Mesendoderm (in vitro differentiated cells): Measurements from ENCODE around the gene PXMP4.
A peak's percentile ranks its signal among the peaks of the same experiment; 100 is the strongest.

Source experiments
- DNase-seq: peaks from one replicate; pipeline ENCODE4 v3.0.0; 2013
- H2AK5ac ChIP-seq: 2 replicates; pipeline ENCODE4 v1.6.1; 2013; ENCODE audit warnings: low read length, inconsistent platforms
- H2BK120ac ChIP-seq: 2 replicates; pipeline ENCODE4 v1.6.1; 2013; ENCODE audit warnings: low read depth, mild to moderate bottlenecking, low read length, moderate library complexity, mixed read lengths
- H2BK15ac ChIP-seq: replicated peaks from 2 replicates; pipeline ENCODE4 v1.6.1; 2013; ENCODE audit warnings: low read depth, mild to moderate bottlenecking, moderate library complexity
- H2BK5ac ChIP-seq: 2 replicates; pipeline ENCODE4 v1.6.1; 2013; ENCODE audit warnings: low read length, inconsistent platforms
- H3K18ac ChIP-seq: 2 replicates; pipeline ENCODE4 v1.6.1; 2013; ENCODE audit warnings: mild to moderate bottlenecking, low read length, mixed read lengths
- H3K23ac ChIP-seq: one replicate; pipeline ENCODE4 v1.6.1; 2013; ENCODE audit warnings: low read length
- H3K27ac ChIP-seq: 2 replicates; pipeline ENCODE4 v1.5.1; 2013; ENCODE audit warnings: low read depth, mild to moderate bottlenecking, inconsistent platforms, low read length, moderate library complexity
- H3K27me3 ChIP-seq: 2 replicates; pipeline ENCODE4 v1.6.1; 2013; ENCODE audit warnings: low read length, control low read depth, mild to moderate bottlenecking, inconsistent platforms; ENCODE audit not compliant: insufficient read depth, poor library complexity
- H3K36me3 ChIP-seq: 2 replicates; pipeline ENCODE4 v1.6.1; 2013; ENCODE audit warnings: low read length, inconsistent platforms; ENCODE audit not compliant: control insufficient read depth, insufficient read depth
- H3K4ac ChIP-seq: one replicate; pipeline ENCODE4 v1.6.1; 2013; ENCODE audit warnings: low read depth, mild to moderate bottlenecking, low read length, moderate library complexity
- H3K4me1 ChIP-seq: 2 replicates; pipeline ENCODE4 v1.6.1; 2013; ENCODE audit warnings: low read depth, low read length, inconsistent platforms; ENCODE audit not compliant: control insufficient read depth
- H3K4me2 ChIP-seq: 2 replicates; pipeline ENCODE4 v1.6.1; 2013; ENCODE audit warnings: low read length
- H3K4me3 ChIP-seq: 2 replicates; pipeline ENCODE4 v1.5.1; 2013; ENCODE audit warnings: mild to moderate bottlenecking, low read length
- H3K56ac ChIP-seq: one replicate; pipeline ENCODE4 v1.6.1; 2013; ENCODE audit warnings: low read length
- H3K79me1 ChIP-seq: 2 replicates; pipeline ENCODE4 v1.6.1; 2013; ENCODE audit warnings: low read length, inconsistent platforms
- H3K79me2 ChIP-seq: 2 replicates; pipeline ENCODE4 v1.6.1; 2013; ENCODE audit warnings: mild to moderate bottlenecking, low read length; ENCODE audit not compliant: control insufficient read depth, insufficient read depth
- H3K9ac ChIP-seq: 2 replicates; pipeline ENCODE4 v1.6.1; 2013; ENCODE audit warnings: low read length, inconsistent platforms
- H4K5ac ChIP-seq: one replicate; pipeline ENCODE4 v1.6.1; 2013; ENCODE audit warnings: low read length
- H4K8ac ChIP-seq: one replicate; pipeline ENCODE4 v1.6.1; 2013; ENCODE audit warnings: low read depth, mild to moderate bottlenecking, control low read depth, low read length, moderate library complexity
- WGBS: extraction: QIAGEN DNeasy Blood & Tissue Kit; methylation state at CpG from one replicate; pipeline ENCODE4 v1.1.7; 2013; ENCODE audit warnings: low lambda C conversion rate, missing lambda C conversion rate; ENCODE audit not compliant: insufficient coverage; ENCODE audit errors: extremely low coverage; 5-methylcytosine and 5-hydroxymethylcytosine counted together

Gene PXMP4

GRCh38 chr20:33725607-33726264 lies 5.6 kb upstream of the PXMP4 start:
- H2BK120ac ChIP-seq, result no peak overlapping the region
- no peak overlapping the region for H3K56ac ChIP-seq
- no peak overlapping the region for H3K4me3 ChIP-seq
- H3K4me1 ChIP-seq, result no peaks in the 10 kb centered on the region
- no peak overlapping the region for H2BK15ac ChIP-seq
- no peak for DNase-seq
- H3K79me2 ChIP-seq, result no peaks in the 10 kb centered on the region
- H3K27ac ChIP-seq, result no peak overlapping the region
- H3K79me1 ChIP-seq, result no peaks in the 10 kb centered on the region
- H3K9ac ChIP-seq, result no peak overlapping the region
- H2BK5ac ChIP-seq, result no peak overlapping the region
- H3K27me3 ChIP-seq, result no peaks in the 10 kb centered on the region
- H4K5ac ChIP-seq, result no peak overlapping the region
- H3K23ac ChIP-seq, result no peak overlapping the region
- H3K18ac ChIP-seq, result no peak overlapping the region
- no peaks in the 10 kb centered on the region for H3K36me3 ChIP-seq
- H4K8ac ChIP-seq, result no peak overlapping the region
- no peak overlapping the region for H3K4me2 ChIP-seq
- no peak overlapping the region for H2AK5ac ChIP-seq
- H3K4ac ChIP-seq, result no peak overlapping the region
- no CpG with 5 or more reads among the region's 7 CpGs for WGBS

DNA sequence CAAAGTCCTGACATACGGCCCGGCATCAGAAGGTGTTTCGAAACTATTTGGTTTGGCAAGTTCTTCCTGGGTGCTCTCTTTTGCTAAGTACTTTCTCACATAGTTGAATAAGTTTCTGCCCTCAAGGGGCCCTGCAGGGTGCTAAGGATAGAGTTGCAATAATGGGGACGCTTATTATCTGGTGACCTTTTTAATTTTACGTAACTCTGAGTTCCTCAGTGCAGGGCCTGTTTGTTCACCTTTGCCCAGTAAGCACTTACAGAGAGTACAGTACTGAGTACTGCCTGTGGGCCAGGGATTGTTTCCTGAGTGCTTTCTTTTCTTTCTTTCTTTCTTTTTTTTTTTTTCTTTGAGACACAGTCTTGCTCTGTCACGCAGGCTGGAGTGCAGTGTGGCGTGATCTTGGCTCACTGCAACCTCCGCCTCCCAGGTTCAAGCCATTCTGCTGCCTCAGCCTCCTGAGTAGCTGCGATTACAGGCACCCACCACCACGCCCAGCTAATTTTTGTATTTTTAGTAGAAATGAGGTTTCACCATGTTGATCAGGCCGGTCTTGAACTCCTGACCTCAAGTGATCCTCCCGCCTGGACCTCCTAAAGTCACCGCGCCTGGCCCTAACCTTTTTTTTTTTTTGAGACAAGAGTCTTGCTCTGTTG lies 4.5 kb upstream of the PXMP4 start:
- H3K4me3 ChIP-seq, result no peak overlapping the region
- no peak overlapping the region for H2AK5ac ChIP-seq
- H3K4me1 ChIP-seq, result no peaks in the 10 kb centered on the region
- H3K18ac ChIP-seq, result no peak overlapping the region
- no peak overlapping the region for H2BK5ac ChIP-seq
- no peaks in the 10 kb centered on the region for H3K27me3 ChIP-seq
- H4K8ac ChIP-seq, result no peak overlapping the region
- no peak overlapping the region for H3K23ac ChIP-seq
- no peak overlapping the region for H3K9ac ChIP-seq
- H3K4me2 ChIP-seq, result no peak overlapping the region
- no peak for DNase-seq
- H4K5ac ChIP-seq, result no peak overlapping the region
- H2BK120ac ChIP-seq, result no peak overlapping the region
- H3K79me2 ChIP-seq, result no peaks in the 10 kb centered on the region
- no peak overlapping the region for H3K4ac ChIP-seq
- H3K27ac ChIP-seq, result no peak overlapping the region
- no peaks in the 10 kb centered on the region for H3K36me3 ChIP-seq
- no CpG with 5 or more reads among the region's 14 CpGs for WGBS
- no peak overlapping the region for H2BK15ac ChIP-seq
- no peak overlapping the region for H3K56ac ChIP-seq
- H3K79me1 ChIP-seq, result no peaks in the 10 kb centered on the region

DNA sequence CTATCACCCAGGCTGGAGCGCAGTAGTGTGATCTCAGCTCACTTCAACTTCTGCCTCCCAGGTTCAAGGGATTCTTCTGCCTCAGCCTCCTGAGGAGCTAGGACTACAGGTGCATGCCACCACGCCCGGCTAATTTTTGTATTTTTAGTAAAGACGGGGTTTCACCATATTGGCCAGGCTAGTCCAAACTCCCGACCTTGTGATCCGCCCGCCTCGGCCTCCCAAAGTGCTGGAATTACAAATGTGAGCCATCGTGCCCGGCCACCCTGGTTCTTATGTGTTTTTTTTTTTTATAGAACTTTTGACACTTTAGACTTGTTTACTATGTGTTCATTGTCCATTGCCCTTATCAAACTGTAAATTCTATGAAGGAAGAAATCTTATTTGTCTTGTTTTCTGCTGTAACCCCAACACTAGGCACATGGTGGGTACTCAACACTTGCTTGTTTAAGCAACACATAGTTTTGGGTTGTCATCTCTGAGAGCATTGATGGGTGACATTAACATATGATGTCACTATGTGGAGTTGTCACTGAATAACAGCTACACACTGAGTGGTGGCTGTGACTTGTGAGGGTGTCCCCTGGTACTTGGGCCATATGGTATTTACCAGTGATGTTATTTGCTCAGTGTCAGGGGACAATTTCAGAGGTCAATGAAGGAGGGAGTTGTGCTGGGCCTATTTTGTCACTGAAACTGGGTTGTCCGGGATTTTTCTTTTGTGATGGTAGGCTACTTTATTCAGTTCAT lies 1.5 kb upstream of the PXMP4 start:
- WGBS, result no CpG with 5 or more reads among the region's 11 CpGs
- Histone ChIP-seq H3K23ac (no peak overlapping the region), H2BK120ac (no peak overlapping the region)

DNA sequence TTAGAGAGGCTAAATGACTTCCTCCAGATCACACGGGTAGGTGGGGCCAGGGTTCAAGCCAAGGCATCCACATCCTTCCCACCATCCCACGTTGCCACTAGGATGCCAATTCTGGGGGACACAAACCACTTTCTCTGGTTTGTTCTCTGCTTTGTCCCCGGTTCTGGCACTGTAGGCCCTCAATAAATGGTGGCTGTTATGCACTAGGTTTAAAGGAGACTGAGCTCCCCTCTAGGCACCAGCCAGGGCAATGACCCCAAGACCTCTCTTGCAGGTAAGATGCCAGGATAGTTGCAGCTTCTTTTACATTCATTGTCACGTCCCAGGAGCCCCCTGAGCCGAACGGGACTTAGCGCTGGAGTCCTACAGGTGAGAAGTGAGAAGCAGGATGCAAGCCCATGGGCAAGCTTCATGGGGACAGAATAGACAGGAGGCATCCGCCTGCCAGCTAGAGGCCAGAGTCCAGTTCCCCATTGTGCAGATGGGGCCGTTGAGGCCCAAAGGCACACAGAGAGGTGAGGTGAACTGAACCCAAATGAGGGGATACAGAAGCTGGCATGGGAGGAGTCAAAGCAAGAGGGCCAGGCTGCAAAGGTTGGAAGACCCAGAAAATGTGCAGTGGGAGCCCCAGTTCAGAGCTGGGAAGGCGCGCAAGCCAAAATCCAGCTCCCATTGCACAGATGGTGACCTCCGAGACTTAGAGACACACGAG lies 677 bp downstream of the PXMP4 start:
- no peak overlapping the region for H3K18ac ChIP-seq
- peak overlapping the region; percentile 39 for H3K4me3 ChIP-seq
- H3K27ac ChIP-seq, result no peak overlapping the region
- no peak overlapping the region for H4K8ac ChIP-seq
- no peaks in the 10 kb centered on the region for H3K79me2 ChIP-seq
- H4K5ac ChIP-seq, result no peak overlapping the region
- H3K4me1 ChIP-seq, result no peaks in the 10 kb centered on the region
- no peak overlapping the region for H2BK5ac ChIP-seq
- peak; percentile 12 for DNase-seq
- H2AK5ac ChIP-seq, result no peak overlapping the region
- peak overlapping the region; percentile 84 for H3K56ac ChIP-seq
- H3K4ac ChIP-seq, result no peak overlapping the region
- no peaks in the 10 kb centered on the region for H3K27me3 ChIP-seq
- H3K9ac ChIP-seq, result peak overlapping the region; percentile 52
- no CpG with 5 or more reads among the region's 13 CpGs for WGBS
- no peak overlapping the region for H2BK120ac ChIP-seq
- H3K23ac ChIP-seq, result no peak overlapping the region
- H3K4me2 ChIP-seq, result peak overlapping the region; percentile 52
- H3K36me3 ChIP-seq, result no peaks in the 10 kb centered on the region
- H2BK15ac ChIP-seq, result no peak overlapping the region
- H3K79me1 ChIP-seq, result no peaks in the 10 kb centered on the region

More for the DNA sequence above, 1.5 kb upstream of the PXMP4 start:
- H3K27me3 ChIP-seq, result no peaks in the 10 kb centered on the region
- no peak overlapping the region for H3K9ac ChIP-seq
- H3K4me1 ChIP-seq, result no peaks in the 10 kb centered on the region
- no peaks in the 10 kb centered on the region for H3K79me1 ChIP-seq
- H2AK5ac ChIP-seq, result no peak overlapping the region
- H3K56ac ChIP-seq, result no peak overlapping the region
- no peaks in the 10 kb centered on the region for H3K79me2 ChIP-seq
- no peak overlapping the region for H3K18ac ChIP-seq
- H3K27ac ChIP-seq, result no peak overlapping the region
- no peak overlapping the region for H4K5ac ChIP-seq
- H3K4me3 ChIP-seq, result no peak overlapping the region
- H4K8ac ChIP-seq, result no peak overlapping the region
- no peak overlapping the region for H2BK15ac ChIP-seq
- H3K4ac ChIP-seq, result no peak overlapping the region
- no peak for DNase-seq
- no peaks in the 10 kb centered on the region for H3K36me3 ChIP-seq
- no peak overlapping the region for H3K4me2 ChIP-seq
- no peak overlapping the region for H2BK5ac ChIP-seq

- H2BK5ac ChIP-seq, result no peak overlapping the region
- no peak overlapping the region for H4K5ac ChIP-seq
- no peak overlapping the region for H3K9ac ChIP-seq
- H3K79me2 ChIP-seq, result no peaks in the 10 kb centered on the region
- H3K23ac ChIP-seq, result no peak overlapping the region
- no peak overlapping the region for H3K18ac ChIP-seq
- H3K4me3 ChIP-seq, result no peak overlapping the region
- H2BK15ac ChIP-seq, result no peak overlapping the region
- H3K27ac ChIP-seq, result no peak overlapping the region
- no peak overlapping the region for H3K56ac ChIP-seq
- H2BK120ac ChIP-seq, result no peak overlapping the region
- H2AK5ac ChIP-seq, result no peak overlapping the region
- no peak overlapping the region for H3K4ac ChIP-seq
- H3K4me1 ChIP-seq, result no peaks in the 10 kb centered on the region
- no peaks in the 10 kb centered on the region for H3K79me1 ChIP-seq
- no peaks in the 10 kb centered on the region for H3K36me3 ChIP-seq
- H4K8ac ChIP-seq, result no peak overlapping the region
- H3K4me2 ChIP-seq, result no peak overlapping the region
- no peak for DNase-seq
- WGBS, result no CpG with 5 or more reads among the region's 2 CpGs
- no peaks in the 10 kb centered on the region for H3K27me3 ChIP-seq
Observed at GRCh38 chr20:33716498-33716897, 3.6 kb downstream of the PXMP4 start.
